ENCODE measurements around the gene JHY.

DNA sequence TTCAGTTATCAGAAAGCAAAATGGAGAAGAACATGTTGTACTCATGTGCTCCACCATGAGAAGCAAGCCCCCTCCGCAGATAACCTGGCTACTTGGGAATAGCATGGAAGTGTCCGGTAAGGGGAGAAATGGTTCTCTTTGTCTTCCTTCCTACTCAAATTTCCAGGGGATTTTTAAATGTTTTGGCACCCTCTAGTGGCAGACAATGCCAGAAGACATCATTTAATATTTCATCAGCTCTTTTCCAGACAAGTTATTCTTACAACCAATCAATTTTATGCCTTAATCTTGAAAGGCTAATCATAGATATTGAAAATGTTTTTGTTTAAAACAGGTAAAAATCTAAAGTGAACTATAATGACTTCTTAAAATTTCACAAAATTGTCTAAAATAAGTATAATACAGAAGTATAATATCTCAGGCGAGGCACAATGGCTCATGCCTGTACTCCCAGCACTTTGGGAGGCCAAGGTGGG lies 28.6 kb upstream of the JHY start:
- TF ChIP-seq, protein P1, sequence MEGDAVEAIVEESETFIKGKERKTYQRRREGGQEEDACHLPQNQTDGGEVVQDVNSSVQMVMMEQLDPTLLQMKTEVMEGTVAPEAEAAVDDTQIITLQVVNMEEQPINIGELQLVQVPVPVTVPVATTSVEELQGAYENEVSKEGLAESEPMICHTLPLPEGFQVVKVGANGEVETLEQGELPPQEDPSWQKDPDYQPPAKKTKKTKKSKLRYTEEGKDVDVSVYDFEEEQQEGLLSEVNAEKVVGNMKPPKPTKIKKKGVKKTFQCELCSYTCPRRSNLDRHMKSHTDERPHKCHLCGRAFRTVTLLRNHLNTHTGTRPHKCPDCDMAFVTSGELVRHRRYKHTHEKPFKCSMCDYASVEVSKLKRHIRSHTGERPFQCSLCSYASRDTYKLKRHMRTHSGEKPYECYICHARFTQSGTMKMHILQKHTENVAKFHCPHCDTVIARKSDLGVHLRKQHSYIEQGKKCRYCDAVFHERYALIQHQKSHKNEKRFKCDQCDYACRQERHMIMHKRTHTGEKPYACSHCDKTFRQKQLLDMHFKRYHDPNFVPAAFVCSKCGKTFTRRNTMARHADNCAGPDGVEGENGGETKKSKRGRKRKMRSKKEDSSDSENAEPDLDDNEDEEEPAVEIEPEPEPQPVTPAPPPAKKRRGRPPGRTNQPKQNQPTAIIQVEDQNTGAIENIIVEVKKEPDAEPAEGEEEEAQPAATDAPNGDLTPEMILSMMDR (IDR thresholded peaks at IDR 0.05): peak; percentile 84
- TF ChIP-seq EZH2 (IDR thresholded peaks at IDR 0.05; ENCODE audit: borderline replicate concordance, insufficient read depth, low read depth, low read length, poor library complexity, severe bottlenecking): no peak

Measured in B cell (primary cell).